GM21367 (cell line): ENCODE measurements around the gene ARAP1.

Experiments used
- ATAC-seq: cut with Tn5 transposase; IDR thresholded peaks from one replicate; pipeline ENCODE4 v1.9.1; 2021; ENCODE audit not compliant: unreplicated experiment

The ARAP1 gene

DNA sequence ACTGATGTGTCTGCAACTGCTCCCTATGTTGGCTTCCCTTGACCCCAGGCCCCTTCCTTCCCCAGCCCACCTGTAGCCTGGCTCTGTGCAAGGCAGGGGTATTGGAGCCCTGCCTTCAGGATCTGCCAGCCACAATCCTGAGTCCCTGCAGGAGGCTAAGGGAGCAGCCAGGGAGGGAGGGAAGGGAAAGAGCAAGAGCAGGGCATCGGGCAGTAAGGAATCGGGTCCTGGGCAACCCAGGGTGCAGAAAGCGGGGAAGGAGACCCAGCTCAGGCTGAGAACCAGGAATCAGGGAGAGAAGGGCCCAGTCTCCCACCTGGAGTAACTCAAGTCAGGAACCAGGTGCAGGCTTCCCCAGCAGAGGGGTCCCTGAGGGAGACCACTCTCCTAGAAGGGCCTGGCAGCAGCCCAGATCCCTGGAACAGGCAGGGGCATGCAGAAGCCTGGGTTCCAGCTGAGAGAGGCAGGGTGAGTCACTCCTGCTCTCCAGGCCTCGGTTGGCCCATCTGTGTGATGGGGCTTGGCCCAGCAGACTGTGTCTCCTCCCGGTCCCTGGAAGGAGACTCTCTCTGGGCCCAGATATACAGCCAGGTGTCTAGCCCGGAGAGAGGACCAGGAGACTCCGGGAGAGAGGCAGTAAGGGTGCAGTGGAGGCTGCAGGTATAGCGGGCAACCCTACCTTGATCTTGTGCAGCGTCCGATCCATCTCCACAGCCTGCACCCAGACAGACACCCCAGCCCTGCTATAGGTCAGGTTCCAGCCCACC lies 28.3 kb upstream of the ARAP1 start:
- no peak for ATAC-seq

DNA sequence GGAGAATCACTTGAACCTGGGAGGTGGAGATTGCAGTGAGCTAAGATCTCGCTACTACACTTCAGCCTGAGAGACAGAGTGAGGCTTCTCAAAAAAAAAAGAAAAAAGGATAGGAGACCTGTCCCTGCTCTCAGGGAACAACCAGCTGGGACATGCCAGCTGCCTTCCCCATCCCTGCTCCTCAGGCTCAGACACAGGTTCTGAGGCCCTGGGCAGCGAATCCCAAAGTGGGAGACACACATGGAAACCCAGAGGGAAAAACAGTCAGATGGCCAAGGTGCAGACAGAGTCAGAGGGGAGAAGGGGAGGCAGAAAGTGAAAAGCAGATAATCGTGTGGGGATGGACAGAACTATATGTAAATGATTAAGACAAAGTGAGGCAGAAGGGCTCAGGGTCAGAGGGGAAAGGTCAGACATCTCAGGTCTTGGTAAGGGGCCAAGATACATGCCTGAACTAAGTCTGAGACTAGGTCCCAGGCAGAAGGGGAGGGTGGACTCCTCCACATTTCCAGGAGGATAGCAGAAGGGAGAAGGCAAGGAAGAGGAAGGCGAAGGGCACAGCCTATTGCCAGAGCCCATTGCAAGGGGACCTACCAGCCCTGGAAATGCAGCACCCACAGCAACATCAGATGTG lies 27.4 kb upstream of the ARAP1 start:
- ATAC-seq, result no peak

DNA sequence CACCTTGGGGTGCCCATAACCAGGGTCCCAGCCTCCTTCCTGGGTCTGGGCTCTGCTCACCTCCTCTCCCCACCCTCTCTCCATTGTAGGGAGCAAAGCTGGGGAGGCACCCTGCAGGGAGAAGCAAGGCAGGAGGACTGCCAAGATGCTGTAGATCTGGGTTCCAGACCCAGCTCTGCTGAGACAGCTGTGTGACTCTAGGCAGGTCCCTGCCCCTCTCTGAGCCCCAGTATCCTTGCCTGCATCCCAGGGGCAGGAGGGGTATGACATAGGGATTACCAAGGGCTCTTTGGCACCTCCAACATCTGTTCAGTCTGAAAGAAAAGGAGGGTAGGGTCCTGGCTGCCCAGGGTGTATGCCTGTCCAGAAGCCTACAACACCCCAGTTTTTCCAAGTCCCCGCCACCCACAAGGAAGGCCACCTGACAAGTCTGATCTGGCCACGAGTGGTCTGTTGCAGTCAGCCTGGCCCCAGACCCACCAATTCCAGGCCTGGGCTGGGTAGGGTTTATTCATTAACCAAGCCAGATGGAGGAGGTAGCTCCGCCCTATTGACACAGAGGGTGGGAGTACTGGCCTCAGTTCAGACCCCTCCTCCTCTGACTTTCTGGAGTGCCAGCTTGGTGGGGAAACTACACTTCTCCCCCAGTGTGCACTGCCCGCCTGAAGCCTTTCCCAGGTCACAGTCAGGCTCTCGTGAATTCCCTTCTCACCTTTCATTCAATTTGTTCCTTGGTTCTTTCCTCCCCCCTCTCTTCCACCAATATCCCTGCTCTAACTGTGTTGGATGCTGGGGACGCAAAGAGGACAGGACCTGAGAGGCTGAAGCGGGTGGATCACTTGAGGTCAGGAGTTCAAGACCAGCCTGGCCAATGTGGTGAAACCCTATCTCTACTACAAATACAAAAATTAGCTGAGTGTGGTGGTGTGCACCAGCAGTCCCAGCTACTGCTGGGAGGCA lies 26.6 kb upstream of the ARAP1 start:
- ATAC-seq, result no peak

DNA sequence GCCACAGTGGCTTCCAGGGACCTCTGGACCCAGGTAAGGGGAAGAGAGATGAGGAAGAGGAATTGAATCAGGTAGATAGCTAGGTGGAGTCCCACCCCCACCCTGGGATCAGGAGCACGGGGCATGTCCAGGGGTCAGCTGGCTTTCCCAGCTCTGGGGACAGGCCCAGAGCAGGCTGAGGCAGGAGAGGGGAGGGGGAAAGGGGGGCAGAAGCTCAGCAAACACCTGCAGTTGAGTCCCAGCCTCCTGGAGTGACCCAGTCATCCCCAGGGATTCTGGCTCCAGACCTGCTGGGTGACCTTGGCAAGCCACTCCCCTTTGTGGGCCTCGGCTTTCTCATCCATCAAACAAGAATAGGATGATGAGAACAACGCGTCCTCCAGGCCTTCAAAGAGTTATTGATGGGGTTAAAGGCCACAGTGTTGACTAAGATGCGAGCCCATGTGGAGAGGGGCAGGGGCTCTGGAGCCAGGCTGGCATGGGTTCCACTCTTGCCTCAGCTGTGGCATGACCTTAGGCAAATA lies 25.6 kb upstream of the ARAP1 start:
- no peak for ATAC-seq

DNA sequence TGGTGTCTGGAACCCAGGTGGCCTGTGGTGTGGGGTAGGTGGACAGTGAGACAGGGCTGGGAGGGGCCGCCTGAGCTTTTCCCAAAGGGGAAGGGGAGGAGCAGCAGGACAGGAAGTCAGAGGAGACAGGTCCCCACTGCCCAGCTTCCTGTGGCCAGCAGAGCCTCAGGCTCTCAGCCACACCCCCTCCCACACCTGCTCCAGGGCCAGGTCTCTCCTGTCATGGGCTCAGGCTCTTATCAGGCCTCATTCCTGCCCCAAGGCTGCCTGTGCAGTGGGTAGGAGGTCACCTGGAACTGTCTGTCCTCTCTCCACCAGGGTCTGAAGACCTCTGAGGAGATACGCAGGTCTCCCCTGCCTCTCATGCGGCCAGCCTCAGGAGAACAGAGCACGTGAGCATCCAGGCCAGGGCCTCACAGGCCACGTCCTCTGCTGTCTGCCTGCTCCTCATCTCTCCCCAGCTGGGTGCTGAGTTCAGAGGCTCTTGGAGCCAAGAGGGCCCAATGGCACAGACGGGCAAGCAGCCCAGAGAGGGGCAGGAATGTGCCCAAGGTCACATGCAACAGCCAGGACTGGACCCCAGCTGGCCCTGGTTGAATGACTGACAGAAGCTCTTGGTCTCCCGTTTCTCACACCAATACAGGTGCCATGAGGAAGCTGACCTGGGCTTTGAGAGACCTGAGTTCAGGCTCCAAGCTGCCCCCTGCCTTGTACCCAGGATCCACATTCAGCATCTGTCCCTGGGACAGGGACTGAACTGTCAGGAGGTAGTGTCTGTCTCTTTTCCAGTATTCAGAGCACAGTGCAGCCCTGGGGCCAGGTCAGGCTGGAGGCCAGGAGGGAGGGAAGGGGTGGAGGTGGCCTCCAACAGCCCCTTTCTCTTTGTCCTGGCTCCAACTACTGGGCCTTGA lies 24.9 kb upstream of the ARAP1 start:
- ATAC-seq, result no peak

DNA sequence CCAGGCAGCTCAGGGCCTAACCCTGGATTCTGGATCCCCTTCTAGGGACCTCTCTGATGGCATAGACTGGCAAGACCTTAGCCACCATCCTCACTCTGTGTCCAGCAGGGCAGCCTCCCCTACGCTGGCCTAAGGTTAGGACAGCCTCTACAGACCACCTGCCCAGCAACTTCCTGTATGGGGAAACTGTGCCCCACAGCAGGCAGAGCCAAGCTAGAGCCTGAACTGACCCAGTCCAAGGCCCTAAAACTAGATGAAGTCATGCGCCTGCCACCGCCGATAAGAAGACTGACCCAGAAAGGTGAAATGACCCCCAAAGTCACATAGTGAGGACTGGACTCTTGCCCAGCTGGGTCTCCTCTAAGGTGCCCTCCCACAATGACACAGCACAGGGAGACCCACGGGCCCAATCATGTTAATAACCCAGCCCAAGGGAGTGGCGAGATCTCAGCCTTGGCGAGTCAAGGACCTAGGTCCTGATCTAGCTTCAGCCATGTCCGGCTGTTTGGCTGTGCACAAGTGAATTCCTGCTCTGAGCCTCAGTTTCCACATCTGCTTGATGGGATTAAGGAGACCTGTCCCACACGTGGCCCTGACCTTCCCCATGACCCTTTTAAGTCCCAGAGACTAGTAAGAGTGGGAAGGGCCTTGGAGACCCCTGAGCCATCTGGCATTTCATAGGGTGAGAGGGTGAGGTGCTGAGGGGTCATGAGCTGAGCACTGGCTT lies 24.1 kb upstream of the ARAP1 start:
- ATAC-seq, result no peak

DNA sequence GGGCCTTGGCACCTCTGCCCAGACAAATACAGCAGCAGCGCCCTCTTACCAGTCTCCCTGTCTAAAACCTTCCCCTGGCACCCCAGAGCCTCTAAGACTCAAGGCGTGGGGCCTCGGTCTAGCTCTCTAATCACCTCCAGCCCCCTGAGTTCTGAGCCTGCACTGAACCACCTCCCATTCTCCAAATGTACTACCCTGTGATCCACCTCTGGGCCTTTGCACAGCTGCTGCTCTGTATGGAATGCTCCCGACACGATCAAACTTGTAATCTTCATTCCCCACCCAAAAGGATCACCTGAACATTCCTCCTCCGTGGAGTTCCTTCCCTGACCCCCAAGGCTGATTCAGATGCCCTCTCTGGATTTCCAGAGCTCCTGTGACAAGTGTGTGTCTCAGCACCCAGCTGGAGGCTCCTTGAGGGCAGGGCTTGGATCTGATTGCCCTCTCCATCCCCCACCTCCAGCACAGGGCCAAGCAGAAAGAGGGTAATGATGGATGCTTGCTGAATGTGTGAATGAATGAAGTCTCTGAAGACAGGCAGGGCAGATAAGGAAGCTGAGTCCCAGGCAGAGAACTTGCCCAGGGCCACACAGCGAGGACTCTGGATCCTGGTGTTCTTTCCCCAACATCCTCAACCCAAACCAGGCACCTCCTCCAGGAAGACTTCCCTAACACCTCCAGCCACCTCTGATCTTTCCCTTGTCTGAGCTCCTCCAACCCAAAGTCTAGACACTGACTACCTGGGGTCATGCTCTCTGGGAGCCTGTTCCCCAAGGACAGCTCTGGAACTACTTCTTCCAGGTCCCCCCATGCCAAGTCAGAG lies 23.3 kb upstream of the ARAP1 start:
- ATAC-seq, result no peak

DNA sequence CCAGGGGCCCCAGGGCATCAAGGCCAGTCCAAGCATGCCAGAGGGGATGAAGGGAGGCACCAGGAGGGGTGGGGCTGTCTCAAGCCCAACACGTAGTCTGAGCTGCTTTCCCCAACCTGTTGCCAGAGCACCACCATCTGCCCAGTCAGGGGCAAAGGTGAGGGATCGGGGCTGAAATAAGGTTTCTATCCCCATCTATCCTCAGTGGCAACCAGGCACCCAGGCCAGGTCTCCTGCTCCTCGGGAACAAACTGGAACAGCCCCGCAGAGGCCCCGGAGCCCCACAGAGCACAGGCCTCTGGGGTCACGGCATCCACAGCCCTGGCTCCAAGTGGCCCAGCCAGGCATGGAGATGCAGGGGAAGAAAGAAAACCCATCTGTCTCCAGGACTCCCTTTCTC lies 22.3 kb upstream of the ARAP1 start:
- ATAC-seq, result no peak

DNA sequence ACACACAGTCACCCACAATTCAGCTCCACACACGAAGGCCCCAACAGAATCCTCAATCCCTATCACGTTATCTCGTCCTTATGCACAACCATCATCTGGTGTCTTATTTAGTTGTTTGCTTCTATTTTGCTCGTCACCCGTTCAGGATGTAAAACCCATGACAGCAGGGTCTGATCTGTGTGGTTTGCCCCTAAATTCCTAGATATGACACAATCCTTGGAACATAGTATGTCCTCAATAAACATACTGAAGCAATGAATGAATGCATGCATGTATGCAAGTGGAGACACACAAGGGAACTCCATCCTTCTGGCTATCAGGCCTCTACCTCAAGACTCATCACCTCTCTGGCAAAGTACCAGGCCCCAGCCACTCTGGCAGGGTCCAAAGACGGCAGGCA lies 21.5 kb upstream of the ARAP1 start:
- ATAC-seq, result no peak

DNA sequence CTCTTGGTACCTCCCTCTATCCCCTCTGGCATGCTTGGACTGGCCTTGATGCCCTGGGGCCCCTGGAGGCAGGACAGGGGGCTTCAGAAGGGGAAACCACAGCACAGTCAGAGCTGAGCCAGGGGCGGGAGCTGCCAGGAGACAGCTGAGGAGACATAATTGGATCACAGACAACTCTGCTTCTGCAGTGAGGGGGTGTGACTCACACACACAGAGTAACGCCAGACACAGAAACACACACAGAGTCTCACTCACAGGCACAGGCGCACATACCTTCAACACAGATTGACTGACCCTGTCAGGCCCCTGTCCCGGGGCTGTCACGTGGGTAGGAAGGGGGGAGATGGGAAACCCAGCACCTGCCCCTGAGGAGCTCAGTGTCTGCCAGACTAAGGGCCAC lies 21.1 kb upstream of the ARAP1 start:
- no peak for ATAC-seq

DNA sequence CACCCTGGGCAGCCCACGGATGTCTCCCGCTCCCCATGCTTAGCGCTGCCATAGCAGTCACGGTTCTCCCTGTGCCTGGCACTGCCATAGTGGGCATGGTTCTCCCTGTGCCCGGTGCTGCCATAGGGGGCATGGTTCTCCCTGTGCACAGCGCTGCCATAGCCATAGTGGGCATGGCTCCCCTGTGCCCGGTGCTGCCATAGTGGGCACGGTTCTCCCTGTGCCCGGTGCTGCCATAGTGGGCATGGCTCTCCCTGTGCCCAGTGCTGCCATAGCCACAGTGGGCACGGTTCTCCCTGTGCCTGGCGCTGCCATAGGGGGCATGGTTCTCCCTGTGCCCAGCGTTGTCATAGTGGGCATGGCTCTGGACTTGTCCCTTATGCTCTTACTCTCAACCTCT lies 19.9 kb upstream of the ARAP1 start:
- ATAC-seq, result no peak

DNA sequence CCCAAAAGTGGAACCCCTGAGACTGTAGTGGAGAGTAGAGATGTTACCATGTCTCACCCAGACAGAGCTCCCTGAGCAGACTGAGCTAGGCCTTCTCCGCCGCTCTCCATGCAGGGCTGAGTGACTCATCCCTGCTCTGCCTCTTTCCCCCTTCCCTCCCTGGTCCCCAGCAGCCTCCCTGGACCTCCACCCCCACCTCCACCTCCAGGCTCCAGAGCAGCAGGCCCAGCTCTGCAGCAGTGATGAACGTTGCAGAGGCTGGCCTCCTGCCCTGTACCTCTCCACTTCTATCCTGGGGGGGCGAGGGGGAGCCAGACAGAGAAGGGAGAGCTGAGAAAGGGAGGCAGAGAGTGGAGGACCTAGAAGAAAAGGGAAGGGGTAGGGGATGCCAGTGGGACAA lies 19.3 kb upstream of the ARAP1 start:
- ATAC-seq, result no peak

DNA sequence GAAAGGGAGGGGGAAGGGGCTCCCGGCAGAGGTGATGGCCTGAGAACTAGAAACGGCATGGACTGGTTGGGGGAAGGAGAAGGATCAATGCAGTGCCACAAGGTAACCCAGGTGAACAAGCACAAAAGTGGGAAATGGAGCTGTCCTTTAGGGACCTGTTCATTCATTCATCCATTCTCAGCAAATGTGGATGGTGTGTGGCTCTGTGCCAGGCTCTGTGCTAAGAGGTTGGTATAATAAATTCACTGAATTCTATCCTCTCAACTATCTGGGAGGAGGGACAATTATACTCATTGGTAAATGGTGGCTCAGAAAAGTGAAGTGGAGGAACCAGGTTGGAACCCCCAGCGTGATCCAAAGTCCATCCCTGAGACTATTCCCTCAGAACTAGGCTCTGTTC lies 18.6 kb upstream of the ARAP1 start:
- ATAC-seq, result no peak

DNA sequence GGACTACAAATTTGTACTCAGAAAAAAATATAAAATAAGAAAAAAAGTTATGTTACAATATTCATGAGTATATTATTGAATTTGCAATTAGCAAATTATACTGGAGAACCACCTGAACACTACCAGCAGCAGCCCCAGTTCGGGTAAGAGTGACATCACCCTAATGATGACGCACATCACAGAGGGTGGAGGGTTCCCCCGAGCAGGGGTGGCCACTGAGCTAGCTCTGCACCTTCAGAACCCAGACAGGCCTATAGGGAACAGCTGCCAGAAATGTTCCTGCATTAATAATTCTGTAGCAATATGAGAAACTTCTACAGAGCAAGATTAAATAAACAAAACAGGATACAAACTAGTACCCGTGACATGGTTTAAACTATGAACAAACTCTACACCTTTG lies 17.5 kb upstream of the ARAP1 start:
- ATAC-seq, result no peak

DNA sequence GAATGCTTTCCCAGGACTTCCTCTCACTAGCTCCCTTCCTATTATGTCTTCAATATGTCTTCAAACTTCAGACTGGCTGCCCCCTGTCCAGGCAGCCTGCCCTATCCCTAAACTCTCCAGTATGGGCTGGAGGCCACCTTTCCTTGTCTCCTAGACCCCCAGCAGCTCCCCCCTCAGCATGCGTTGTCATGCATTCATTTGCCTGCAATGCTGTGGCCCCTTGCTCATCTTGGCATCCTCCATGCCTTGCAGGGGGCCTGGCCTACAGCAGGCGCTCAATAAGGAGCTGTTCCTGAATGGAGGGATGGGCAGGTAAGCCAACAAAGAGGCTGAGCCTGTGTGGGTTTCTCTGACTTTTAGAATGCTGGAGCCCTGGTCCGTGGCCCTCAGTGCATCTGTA lies 16.4 kb upstream of the ARAP1 start:
- no peak for ATAC-seq

DNA sequence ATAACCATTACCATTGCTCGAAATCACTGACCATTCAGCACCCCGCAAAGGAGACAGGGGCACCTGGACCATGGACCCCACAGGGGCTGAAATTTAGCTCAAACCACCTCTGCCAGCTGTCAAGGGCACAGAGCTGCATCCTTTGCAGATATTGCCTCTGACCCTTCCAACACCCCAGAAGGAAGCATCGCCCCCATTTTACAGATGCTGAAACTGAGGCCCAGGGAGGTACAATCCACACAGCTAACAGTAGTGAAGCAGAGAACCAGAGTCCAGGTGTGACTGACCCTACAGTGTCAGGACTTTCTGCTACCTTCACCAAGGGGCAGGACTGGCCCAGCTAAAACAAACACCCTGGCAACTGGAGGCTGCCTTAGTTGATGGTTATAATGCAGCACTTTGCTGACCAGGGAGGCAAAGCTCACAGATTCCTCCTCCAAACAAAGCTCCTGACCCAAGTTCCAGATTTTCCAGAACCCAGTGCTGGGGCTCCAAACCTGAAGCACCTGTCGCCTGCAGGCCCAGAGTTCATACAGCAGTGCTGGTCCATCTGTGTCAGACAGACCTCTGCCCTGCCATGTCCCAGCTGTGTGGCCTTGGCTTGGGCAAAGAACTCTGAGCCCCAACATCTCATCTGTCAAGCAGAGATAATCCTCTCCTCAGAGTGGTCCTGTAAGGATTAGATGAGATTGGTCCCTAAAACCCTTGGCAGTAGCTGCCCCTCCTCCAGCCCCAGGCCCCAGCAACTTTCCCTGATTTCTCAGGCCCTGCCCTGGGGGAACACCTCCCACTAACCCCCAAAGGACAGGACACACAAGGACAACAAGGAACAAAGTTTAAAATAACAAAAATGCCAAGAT lies 15.2 kb upstream of the ARAP1 start:
- no peak for ATAC-seq

DNA sequence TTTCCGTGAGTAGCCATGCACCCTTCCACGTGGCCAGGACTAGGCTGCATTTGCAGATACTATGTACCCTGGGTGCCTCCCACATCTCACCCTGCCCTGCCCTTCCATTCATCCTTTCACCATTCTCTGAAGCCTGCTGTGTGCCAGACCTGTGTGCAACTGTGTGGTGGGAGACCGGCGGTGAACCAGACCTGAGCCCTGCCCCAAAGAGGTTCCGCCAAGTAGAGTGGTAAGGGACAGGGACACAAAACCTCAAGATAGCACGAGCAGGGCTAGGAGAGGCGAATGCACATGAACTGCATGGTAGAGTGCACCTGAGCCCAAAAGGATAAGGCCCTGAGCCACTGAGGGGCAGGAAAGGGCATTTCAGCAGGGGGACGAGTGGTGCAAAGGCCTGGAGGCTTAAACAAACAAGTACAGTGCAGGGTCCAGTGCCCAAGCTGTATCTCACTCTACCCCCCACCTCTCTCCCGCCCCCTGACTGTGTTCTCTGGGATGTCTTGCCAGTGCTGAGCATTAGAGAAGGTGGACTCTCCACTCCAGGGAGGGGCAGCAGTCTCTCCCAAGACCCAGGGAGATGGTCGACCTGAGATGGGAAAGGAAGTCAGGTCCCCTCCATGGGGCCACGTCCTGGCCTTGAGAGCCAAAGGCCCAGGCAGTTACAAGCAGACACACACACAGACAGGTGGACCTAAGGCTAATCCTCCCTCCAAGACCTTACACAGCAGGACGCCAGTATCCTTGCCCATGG lies 14.1 kb upstream of the ARAP1 start:
- no peak for ATAC-seq
